Upper lobe of left lung (tissue), 4 donors: ENCODE measurements around the gene RPL31.

Source experiments
- EP300 ChIP-seq, 4 donors: sonication (generic); formaldehyde crosslinking; IDR thresholded peaks; one replicate each; pipeline ENCODE4 v1.5.1; 2017; ENCODE audit warnings: antibody characterized with exemption in 4 of 4, control low read depth in 2 of 4
- POLR2AphosphoS5 ChIP-seq, 2 donors: sonication (generic); formaldehyde crosslinking; IDR thresholded peaks; one replicate each; pipeline ENCODE4 v1.5.1; 2017; ENCODE audit warnings: antibody characterized with exemption in 2 of 2
- TF ChIP-seq, protein P1 (sequence below), 6 experiments: fragments of 450-650 bp in 4 of 6; fragments of 200-600 bp in 2 of 6; sonication (generic) in 2 of 6; IDR thresholded peaks; one replicate each; pipeline ENCODE4 v1.5.1; 2016 to 2019; ENCODE audit warnings: antibody characterized with exemption in 6 of 6

DNA sequence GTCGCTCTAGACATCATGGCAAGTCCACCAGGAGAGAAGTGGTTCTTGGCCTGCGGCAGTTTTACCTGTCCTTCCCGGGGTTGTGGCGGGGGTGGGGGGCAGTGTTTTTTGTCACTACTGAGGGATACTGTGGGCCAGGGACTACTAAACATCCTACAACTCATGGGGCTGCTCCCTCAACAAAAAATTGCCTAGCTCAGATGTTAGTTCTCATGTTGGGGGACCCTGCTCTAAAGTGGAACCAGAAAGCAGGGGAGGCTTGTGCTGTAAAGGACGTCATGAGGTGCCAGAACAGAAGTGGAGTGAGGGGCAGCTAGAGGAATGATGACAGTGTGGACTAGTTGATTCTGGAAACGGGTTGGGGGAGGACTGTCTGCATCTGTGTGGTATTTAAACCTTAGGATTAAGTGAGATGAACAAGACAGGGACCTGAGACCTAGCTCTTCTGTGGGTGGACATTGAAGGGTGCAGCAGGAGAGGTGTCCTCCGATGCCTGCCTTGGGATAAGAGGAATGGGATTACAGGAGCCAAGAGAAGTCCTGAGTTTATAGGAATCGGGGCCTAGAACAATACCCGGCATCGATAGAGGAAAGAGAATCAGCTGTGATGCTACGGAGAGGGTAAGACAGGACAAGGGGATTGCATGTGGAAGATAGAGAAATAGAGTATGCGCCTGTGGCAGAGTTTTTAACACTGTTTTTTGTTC, 2.7 kb downstream of the RPL31 start:
- TF ChIP-seq POLR2AphosphoS5 (IDR thresholded peaks at IDR 0.05), result no peak
- TF ChIP-seq, protein P1, sequence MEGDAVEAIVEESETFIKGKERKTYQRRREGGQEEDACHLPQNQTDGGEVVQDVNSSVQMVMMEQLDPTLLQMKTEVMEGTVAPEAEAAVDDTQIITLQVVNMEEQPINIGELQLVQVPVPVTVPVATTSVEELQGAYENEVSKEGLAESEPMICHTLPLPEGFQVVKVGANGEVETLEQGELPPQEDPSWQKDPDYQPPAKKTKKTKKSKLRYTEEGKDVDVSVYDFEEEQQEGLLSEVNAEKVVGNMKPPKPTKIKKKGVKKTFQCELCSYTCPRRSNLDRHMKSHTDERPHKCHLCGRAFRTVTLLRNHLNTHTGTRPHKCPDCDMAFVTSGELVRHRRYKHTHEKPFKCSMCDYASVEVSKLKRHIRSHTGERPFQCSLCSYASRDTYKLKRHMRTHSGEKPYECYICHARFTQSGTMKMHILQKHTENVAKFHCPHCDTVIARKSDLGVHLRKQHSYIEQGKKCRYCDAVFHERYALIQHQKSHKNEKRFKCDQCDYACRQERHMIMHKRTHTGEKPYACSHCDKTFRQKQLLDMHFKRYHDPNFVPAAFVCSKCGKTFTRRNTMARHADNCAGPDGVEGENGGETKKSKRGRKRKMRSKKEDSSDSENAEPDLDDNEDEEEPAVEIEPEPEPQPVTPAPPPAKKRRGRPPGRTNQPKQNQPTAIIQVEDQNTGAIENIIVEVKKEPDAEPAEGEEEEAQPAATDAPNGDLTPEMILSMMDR (IDR thresholded peaks at IDR 0.05), result no peak
- TF ChIP-seq EP300 (IDR thresholded peaks at IDR 0.05), result no peak
